Liver (tissue), 9 donors: ENCODE measurements around the gene PARVG. TPM values are rescaled to one million over a fixed set of nuclear protein-coding genes. Genes with fewer than 3 reads are reported as not detected.

Experiments used
- DNase-seq: peaks from one replicate; pipeline ENCODE4 v3.0.0-alpha.2; 2017; ENCODE audit warnings: low spot score
- H3K27ac ChIP-seq, 2 donors: one replicate each; pipeline ENCODE4 v1.7.0; 2013; ENCODE audit warnings: inconsistent platforms in 2 of 2, low read length in 2 of 2, control low read depth in 1 of 2, low read depth in 1 of 2, mild to moderate bottlenecking in 1 of 2
- H3K27me3 ChIP-seq, 4 donors: one replicate each; pipeline versions ENCODE4 v1.6.1 to v1.7.0; 2013; ENCODE audit warnings: low read length in 3 of 4, inconsistent platforms in 1 of 4, mild to moderate bottlenecking in 1 of 4, moderate library complexity in 1 of 4; ENCODE audit not compliant: control insufficient read depth in 4 of 4, insufficient read depth in 4 of 4
- H3K36me3 ChIP-seq, 4 donors: one replicate each; pipeline versions ENCODE4 v1.6.1 to v1.7.0; 2013; ENCODE audit warnings: low read length in 3 of 4, mild to moderate bottlenecking in 3 of 4, low read depth in 1 of 4, moderate library complexity in 1 of 4; ENCODE audit not compliant: control insufficient read depth in 4 of 4, insufficient read depth in 3 of 4
- H3K4me1 ChIP-seq, 4 donors: one replicate each; pipeline versions ENCODE4 v1.6.1 to v1.7.0; 2013; ENCODE audit warnings: low read length in 3 of 4, mild to moderate bottlenecking in 3 of 4, moderate library complexity in 1 of 4; ENCODE audit not compliant: control insufficient read depth in 4 of 4, insufficient read depth in 4 of 4
- H3K4me3 ChIP-seq, 3 donors: one replicate each; pipeline versions ENCODE4 v1.6.1 to v1.7.0; 2013; ENCODE audit warnings: low read length in 3 of 3, control low read depth in 1 of 3, low read depth in 1 of 3, mild to moderate bottlenecking in 1 of 3
- H3K9ac ChIP-seq, 2 donors: one replicate each; pipeline ENCODE4 v1.7.0; 2013; ENCODE audit warnings: low read length in 2 of 2, mild to moderate bottlenecking in 2 of 2, moderate library complexity in 2 of 2, control low read depth in 1 of 2, low read depth in 1 of 2
- H3K9me3 ChIP-seq, 4 donors: one replicate each; pipeline versions ENCODE4 v1.6.1 to v1.7.0; 2013; ENCODE audit warnings: low read length in 3 of 4; ENCODE audit not compliant: control insufficient read depth in 4 of 4
- CTCF ChIP-seq: fragments of 150-350 bp; IDR thresholded peaks from 2 replicates; pipeline ENCODE4 v1.5.1; 2017; ENCODE audit warnings: improper control_type of control experiment, low read depth, low read length; ENCODE audit not compliant: missing input control
- EGR1 ChIP-seq, 2 donors: IDR thresholded peaks; 2 replicates each; pipeline ENCODE4 v1.6.1; 2016 to 2018; ENCODE audit warnings: antibody characterized with exemption in 2 of 2, low read depth in 2 of 2
- FOXA1 ChIP-seq: IDR thresholded peaks from 2 replicates; pipeline ENCODE4 v1.6.1; 2016; ENCODE audit warnings: antibody characterized with exemption
- FOXA2 ChIP-seq: IDR thresholded peaks from 2 replicates; pipeline ENCODE4 v1.6.1; 2016; ENCODE audit warnings: antibody characterized with exemption
- GABPA ChIP-seq, 2 donors: IDR thresholded peaks in 1 of 2; conservative IDR thresholded peaks in 1 of 2; 2 replicates each; pipeline ENCODE4 v1.6.1; 2016; ENCODE audit warnings: antibody characterized with exemption in 2 of 2, mild to moderate bottlenecking in 1 of 2, moderate library complexity in 1 of 2
- HNF4A ChIP-seq, 2 donors: conservative IDR thresholded peaks; 2 replicates each; pipeline ENCODE4 v1.6.1; 2016; ENCODE audit warnings: antibody characterized with exemption in 2 of 2, mild to moderate bottlenecking in 2 of 2
- HNF4G ChIP-seq: IDR thresholded peaks from 2 replicates; pipeline ENCODE4 v1.6.1; 2016; ENCODE audit warnings: antibody characterized with exemption
- MAX ChIP-seq: IDR thresholded peaks from 2 replicates; pipeline ENCODE4 v1.6.1; 2016; ENCODE audit warnings: antibody characterized with exemption
- NR2F2 ChIP-seq: IDR thresholded peaks from 2 replicates; pipeline ENCODE4 v1.6.1; 2016; ENCODE audit warnings: antibody characterized with exemption
- RAD21 ChIP-seq, 2 donors: IDR thresholded peaks; 2 replicates each; pipeline ENCODE4 v1.6.1; 2016; ENCODE audit warnings: antibody characterized with exemption in 2 of 2, mild to moderate bottlenecking in 2 of 2
- RXRA ChIP-seq, 2 donors: IDR thresholded peaks; 2 replicates each; pipeline ENCODE4 v1.6.1; 2017 to 2018; ENCODE audit warnings: antibody characterized with exemption in 2 of 2, mild to moderate bottlenecking in 1 of 2
- SP1 ChIP-seq: IDR thresholded peaks from 2 replicates; pipeline ENCODE4 v1.6.1; 2018; ENCODE audit warnings: antibody characterized with exemption, mild to moderate bottlenecking
- TAF1 ChIP-seq: conservative IDR thresholded peaks from 2 replicates; pipeline ENCODE4 v1.6.1; 2016; ENCODE audit warnings: antibody characterized with exemption, mild to moderate bottlenecking
- YY1 ChIP-seq: IDR thresholded peaks from 2 replicates; pipeline ENCODE4 v1.6.1; 2016; ENCODE audit warnings: antibody characterized with exemption, mild to moderate bottlenecking
- ZBTB33 ChIP-seq: IDR thresholded peaks from 2 replicates; pipeline ENCODE4 v1.6.1; 2016; ENCODE audit warnings: antibody characterized with exemption
- WGBS: extraction: QIAGEN DNeasy Blood & Tissue Kit; methylation state at CpG from one replicate; pipeline ENCODE4 v1.1.7; 2013; 5-methylcytosine and 5-hydroxymethylcytosine counted together
- polyA plus RNA-seq, 2 donors: library from polyadenylated mRNA; stranded (reverse) in 1 of 2; unstranded in 1 of 2; fragments of 200-250 nt in 1 of 2; fragments of >200 nt in 1 of 2; fragmentation: Nextera tagmentation in 1 of 2; extraction: Ambion mirVana in 1 of 2; gene quantifications; one replicate each; pipeline versions ENCODE4 v1.2.1 to v1.2.3, GENCODE V29; 2013 to 2015
- total RNA-seq, 2 donors: library from RNA; depleted of rRNA; stranded (reverse); fragments of >200 nt; gene quantifications; one replicate each; pipeline ENCODE4 v1.2.3, GENCODE V29; 2014
- TF ChIP-seq, protein P1 (sequence below): IDR thresholded peaks from 2 replicates; pipeline ENCODE4 v1.6.1; 2016; ENCODE audit warnings: antibody characterized with exemption, mild to moderate bottlenecking
- donor health status: healthy.
- donor health status: healthy.
- donor health status: healthy.
- donor health status: healthy.
- donor health status: healthy.

PARVG gene
- total and polyA plus RNA-seq, 4 donors, result 4.0 to 12.1 (median 6.6) TPM

GRCh38 chr22:44184006-44184405 lies 3.3 kb downstream of the PARVG start:
- no peak for DNase-seq
- H3K4me1 ChIP-seq, result no peaks in the 10 kb centered on the region
- TF ChIP-seq RXRA (IDR thresholded peaks at IDR 0.05) (no peak), HNF4A (conservative IDR thresholded peaks at IDR 0.05) (no peak), FOXA2 (no peak), YY1 (no peak), RAD21 (IDR thresholded peaks at IDR 0.05) (no peak), CTCF (no peak), GABPA (IDR thresholded peaks at IDR 0.05 in 1 of 2, conservative IDR thresholded peaks at IDR 0.05 in 1 of 2) (no peak), EGR1 (IDR thresholded peaks at IDR 0.05; ENCODE audit: low read depth in 2 of 2) (no peak), HNF4G (no peak), FOXA1 (no peak)
- TF ChIP-seq, protein P1, sequence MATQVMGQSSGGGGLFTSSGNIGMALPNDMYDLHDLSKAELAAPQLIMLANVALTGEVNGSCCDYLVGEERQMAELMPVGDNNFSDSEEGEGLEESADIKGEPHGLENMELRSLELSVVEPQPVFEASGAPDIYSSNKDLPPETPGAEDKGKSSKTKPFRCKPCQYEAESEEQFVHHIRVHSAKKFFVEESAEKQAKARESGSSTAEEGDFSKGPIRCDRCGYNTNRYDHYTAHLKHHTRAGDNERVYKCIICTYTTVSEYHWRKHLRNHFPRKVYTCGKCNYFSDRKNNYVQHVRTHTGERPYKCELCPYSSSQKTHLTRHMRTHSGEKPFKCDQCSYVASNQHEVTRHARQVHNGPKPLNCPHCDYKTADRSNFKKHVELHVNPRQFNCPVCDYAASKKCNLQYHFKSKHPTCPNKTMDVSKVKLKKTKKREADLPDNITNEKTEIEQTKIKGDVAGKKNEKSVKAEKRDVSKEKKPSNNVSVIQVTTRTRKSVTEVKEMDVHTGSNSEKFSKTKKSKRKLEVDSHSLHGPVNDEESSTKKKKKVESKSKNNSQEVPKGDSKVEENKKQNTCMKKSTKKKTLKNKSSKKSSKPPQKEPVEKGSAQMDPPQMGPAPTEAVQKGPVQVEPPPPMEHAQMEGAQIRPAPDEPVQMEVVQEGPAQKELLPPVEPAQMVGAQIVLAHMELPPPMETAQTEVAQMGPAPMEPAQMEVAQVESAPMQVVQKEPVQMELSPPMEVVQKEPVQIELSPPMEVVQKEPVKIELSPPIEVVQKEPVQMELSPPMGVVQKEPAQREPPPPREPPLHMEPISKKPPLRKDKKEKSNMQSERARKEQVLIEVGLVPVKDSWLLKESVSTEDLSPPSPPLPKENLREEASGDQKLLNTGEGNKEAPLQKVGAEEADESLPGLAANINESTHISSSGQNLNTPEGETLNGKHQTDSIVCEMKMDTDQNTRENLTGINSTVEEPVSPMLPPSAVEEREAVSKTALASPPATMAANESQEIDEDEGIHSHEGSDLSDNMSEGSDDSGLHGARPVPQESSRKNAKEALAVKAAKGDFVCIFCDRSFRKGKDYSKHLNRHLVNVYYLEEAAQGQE, result no peak
- H3K27me3 ChIP-seq, result peaks cover 0 to 3% (median 1%) of the 10 kb centered on the region in 4 donors
- no peak overlapping the region for H3K4me3 ChIP-seq
- 82% methylated on average over 4 of the region's 4 CpGs for WGBS
- H3K9ac ChIP-seq, result no peak overlapping the region
- H3K27ac ChIP-seq, result no peak overlapping the region
- H3K36me3 ChIP-seq, result no peaks in the 10 kb centered on the region
- no peaks in the 10 kb centered on the region for H3K9me3 ChIP-seq

- no peaks in the 10 kb centered on the region for H3K36me3 ChIP-seq
- WGBS, result 89% methylated on average over 16 of the region's 16 CpGs
- no peaks in the 10 kb centered on the region for H3K9me3 ChIP-seq
- H3K4me1 ChIP-seq, result no peaks in the 10 kb centered on the region
- no peak for DNase-seq
- H3K9ac ChIP-seq, result no peak overlapping the region
- no peak overlapping the region for H3K27ac ChIP-seq
- H3K4me3 ChIP-seq, result no peak overlapping the region
- H3K27me3 ChIP-seq, result peaks cover 0 to 3% (median 1%) of the 10 kb centered on the region in 4 donors
- TF ChIP-seq CTCF (no peak), YY1 (no peak), GABPA (IDR thresholded peaks at IDR 0.05 in 1 of 2, conservative IDR thresholded peaks at IDR 0.05 in 1 of 2) (no peak), SP1 (no peak), ZBTB33 (no peak), NR2F2 (no peak), HNF4G (no peak), TAF1 (no peak), MAX (no peak)
- TF ChIP-seq, protein P1, result no peak
Measured at GRCh38 chr22:44185237-44186120, 4.8 kb downstream of the PARVG start.
